GM18499 (cell line): ENCODE measurements around the gene OSBPL3.

Experiments
- ATAC-seq: cut with Tn5 transposase; IDR thresholded peaks from one replicate; pipeline ENCODE4 v1.9.1; 2021; ENCODE audit warnings: moderate number of reproducible peaks; ENCODE audit not compliant: insufficient read depth, unreplicated experiment

OSBPL3 gene

GRCh38 chr7:24779283-24779655, 200.7 kb downstream of the OSBPL3 start:
- ATAC-seq: no peak

GRCh38 chr7:24778543-24779282, 201.3 kb downstream of the OSBPL3 start:
- ATAC-seq: peak; percentile 58

- ATAC-seq: no peak
Observed at GRCh38 chr7:24777806-24778205, 202.2 kb downstream of the OSBPL3 start.

DNA sequence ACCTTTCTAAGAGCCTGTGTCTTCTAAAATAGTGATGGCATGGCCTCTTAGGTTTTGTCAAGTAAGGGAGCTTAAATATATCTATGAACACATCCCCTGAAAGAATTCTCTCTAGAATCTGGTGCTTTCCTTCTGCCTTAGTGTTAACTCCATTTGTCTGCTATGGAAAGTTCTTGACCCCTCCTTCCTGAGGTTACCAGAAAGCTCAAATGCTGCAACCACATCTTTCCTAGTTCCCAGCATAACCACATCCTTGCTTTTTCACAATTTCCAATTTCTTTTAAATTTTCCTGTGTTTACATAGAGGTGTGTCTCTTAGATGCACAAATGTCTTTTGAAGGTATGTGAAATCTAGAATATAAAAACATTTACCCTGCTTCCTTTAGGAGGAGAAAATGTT, 206.3 kb downstream of the OSBPL3 start:
- no peak for ATAC-seq

DNA sequence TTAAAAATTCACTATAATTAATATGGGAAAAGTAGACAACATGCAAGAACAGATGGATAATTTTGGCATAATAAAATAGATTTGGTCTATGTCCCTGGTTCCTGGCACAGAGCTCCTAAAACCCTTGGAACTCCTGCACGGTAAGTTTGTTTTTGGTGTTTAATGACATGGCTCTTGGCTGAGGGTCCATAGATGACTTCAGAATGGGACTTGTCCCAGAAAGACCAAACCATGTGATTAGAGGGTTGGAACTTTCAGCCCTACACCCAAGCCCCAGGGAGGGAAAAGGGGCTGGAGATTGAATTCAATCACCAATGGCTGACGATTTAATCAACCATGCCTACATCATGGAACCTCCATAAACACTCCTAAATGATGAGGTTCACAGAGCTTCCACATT, 210.1 kb downstream of the OSBPL3 start:
- no peak for ATAC-seq

GRCh38 chr7:24769014-24769830, 210.8 kb downstream of the OSBPL3 start:
- ATAC-seq: no peak

GRCh38 chr7:24767878-24768569, 212.0 kb downstream of the OSBPL3 start:
- ATAC-seq: no peak

- ATAC-seq: no peak
Observed at GRCh38 chr7:24764972-24765744, 214.8 kb downstream of the OSBPL3 start.

- no peak for ATAC-seq
Observed at GRCh38 chr7:24764011-24764410, 216.0 kb downstream of the OSBPL3 start.

DNA sequence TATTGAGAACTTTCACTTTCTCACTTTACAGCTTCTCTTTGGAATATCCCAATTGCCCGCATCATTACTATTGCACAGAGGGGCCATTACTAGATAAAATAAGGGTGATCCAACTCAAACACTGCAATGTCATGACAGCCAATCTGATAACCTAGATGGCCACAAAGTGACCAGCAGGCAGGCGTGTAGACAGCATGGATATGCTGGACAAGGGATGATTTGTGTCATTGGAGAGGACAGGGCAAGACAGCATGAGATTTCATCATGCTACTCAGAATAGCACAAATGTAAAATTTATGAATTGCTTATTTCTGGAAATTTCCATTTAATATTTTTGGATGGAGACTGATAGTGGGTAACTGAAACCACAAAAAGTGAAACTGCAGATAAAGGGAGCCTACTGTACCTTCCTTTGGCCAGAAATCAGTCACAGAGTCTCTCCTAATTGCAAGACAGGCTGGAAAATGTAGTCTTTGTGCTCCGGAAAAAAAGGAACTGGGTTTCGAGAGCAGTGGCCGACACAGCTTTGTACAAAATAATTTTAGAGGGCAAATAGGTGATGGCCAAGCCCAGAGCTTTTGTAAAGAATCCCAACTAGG, 216.6 kb downstream of the OSBPL3 start:
- ATAC-seq: no peak

DNA sequence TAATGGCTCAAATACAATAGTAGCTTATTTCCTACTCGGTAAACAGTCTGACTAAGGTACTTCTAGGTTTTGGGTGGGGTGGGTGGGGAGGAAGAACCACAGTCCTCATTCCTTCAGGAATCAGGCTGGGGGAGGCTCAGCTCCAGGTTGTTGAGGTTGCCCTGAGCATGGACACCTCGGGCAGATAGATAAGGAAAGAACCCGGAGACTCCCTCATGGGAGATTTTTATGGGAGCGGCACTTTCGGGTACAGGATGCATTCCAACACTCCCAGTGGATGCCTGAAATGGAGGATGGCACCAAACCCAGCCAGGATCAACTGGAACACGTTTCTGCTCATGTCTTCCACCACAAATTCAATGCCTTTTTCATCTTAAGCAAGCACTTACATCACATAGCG, 217.2 kb downstream of the OSBPL3 start:
- ATAC-seq: no peak

DNA sequence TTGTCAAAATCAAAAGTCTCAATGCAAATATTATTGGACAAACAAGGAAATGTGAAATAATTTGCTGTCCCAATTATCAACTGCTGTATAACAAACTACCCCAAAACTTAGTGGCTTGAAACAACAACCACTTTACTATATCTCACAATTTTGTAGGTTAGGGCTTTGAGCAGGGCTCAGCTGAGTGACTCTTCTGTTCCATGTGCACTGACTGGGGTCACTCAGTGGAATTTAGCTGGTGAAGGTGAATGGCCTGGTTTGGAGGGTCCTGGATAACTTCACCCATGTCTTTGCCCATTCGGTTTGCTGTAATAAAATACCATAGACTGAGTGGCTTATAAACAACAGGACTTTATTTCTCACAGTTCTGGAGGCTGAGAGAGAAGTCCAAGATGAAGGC, 219.0 kb downstream of the OSBPL3 start:
- no peak for ATAC-seq

DNA sequence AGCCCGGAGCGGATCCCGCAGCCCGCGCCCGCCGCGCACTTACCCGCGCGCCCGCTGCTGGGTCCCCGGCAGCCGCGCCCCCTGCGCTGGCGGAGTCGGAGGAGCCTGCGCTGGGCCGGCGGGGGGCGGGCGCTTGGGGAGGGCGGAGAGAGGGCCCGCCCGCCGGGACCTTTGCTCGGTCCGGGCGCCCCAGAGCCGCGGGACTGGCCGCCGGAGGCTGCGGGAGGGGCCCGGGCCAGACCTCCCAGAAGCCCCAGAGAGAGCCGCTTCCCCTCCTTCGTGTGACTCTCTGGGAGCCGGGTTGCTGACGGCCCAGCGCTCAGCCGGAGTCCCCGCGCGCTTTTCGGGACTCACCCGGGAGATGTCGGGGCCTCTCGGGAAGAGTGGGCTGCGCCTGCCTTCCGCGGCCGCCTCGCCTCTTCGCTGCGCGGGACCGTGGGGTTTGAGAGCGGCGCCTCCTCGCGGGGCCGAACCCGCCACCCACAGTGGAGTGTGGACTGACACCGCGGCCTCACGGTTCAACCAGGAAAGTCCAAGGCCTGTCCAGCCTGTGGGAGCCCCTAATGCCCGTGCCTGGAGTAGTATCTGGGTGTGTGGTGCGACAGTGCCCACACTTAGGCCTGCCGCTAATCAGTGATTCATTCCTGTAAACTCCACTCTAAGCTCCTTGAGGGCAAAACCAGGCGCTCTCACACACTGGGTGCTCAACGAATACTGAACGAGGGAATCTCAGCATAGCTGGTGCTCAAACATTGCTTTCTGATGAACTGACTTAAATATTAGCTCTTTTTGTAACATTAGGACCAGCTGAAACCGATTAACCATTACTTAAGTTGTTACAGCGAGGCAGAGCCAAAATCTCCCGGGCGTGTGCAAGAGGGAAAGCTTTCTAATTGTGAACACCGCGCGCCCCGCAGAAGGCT, 222.4 kb downstream of the OSBPL3 start, which contains the start of gene GSDME:
Gene GSDME (minus strand): TSS at position 112 of the 923 bp plus-strand sequence. CDS start 7,690 bp downstream, outside the sequence.
- no peak for ATAC-seq

GRCh38 chr7:24756545-24757352, 223.2 kb downstream of the OSBPL3 start:
- no peak for ATAC-seq

DNA sequence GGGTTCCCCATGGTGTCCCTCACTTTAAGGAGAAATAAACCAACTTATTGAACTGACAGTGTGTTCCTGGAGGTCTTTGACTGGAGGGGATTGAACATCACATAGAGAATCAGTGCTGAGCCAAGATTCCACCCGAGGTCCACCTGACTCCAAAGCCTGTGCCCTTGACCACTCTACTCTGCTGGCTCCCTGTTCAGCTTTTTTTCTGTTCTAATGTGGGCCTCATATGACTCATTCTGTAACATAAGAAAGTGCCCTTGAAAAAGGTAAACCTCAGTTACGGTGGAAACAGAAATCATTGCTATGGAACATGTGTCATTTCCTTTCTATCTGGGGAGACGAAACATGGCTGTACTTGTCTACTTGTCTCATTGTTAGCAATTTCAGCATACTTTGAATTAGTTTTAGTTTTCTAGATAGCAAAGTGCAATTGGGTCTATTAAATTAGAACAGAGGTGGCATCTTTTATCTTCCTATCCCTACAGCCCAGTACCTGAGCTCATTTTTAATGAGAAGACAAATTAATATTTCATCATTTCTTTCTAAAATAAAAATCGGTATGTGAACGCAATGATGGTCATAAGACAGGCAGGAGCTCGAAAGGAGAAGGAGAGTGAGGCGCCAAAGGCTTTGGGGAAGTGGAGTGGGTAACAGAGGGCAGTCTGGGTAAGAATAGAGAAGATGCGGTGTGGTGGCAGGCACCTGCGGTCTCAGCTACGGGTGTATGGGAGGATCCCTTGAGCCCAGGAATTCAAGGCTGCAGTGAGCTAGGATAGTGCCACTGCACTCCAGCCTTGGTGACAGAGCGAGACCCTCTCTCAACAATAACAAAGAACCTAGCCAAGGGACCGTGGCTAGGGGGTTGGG, 224.2 kb downstream of the OSBPL3 start:
- ATAC-seq: peak; percentile 81

- ATAC-seq: peak; percentile 0
Observed at GRCh38 chr7:24754906-24755506, 225.0 kb downstream of the OSBPL3 start.
